Vagina (tissue), 2 donors: Measurements from ENCODE around the gene TRIO. TPM values are rescaled to one million over a fixed set of nuclear protein-coding genes. Genes with fewer than 3 reads are reported as not detected.

ENCODE experiments used
- DNase-seq, 2 donors: peaks; one replicate each; pipeline ENCODE4 v3.0.0-alpha.2; 2017; ENCODE audit errors: extremely low spot score in 2 of 2
- H3K27ac ChIP-seq: fragments of 200-600 bp; sonication (generic); one replicate; pipeline ENCODE4 v1.5.1; 2019
- H3K27me3 ChIP-seq: fragments of 200-600 bp; sonication (generic); one replicate; pipeline ENCODE4 v1.5.1; 2019
- H3K36me3 ChIP-seq, 2 donors: fragments of 200-600 bp; sonication (generic); one replicate each; pipeline ENCODE4 v1.5.1; 2017 to 2019
- H3K4me1 ChIP-seq: fragments of 200-600 bp; sonication (generic); one replicate; pipeline ENCODE4 v1.5.1; 2019
- H3K4me3 ChIP-seq, 2 donors: fragments of 200-600 bp; sonication (generic); 1 replicate in 1 of 2; 2 replicates in 1 of 2; pipeline ENCODE4 v1.5.1; 2016 to 2019
- H3K9me3 ChIP-seq: fragments of 200-600 bp; sonication (generic); one replicate; pipeline ENCODE4 v1.5.1; 2019
- CTCF ChIP-seq, 3 experiments: fragments of 450-650 bp in 2 of 3; fragments of 200-600 bp in 1 of 3; sonication (generic) in 1 of 3; IDR thresholded peaks; one replicate each; pipeline ENCODE4 v1.5.1; 2017 to 2019; ENCODE audit warnings: antibody characterized with exemption in 3 of 3, mild to moderate bottlenecking in 2 of 3, moderate library complexity in 2 of 3
- POLR2A ChIP-seq, 2 donors: fragments of 450-650 bp; IDR thresholded peaks; one replicate each; pipeline ENCODE4 v1.6.1; 2017; ENCODE audit warnings: antibody characterized with exemption in 2 of 2, mild to moderate bottlenecking in 2 of 2, moderate library complexity in 2 of 2
- POLR2AphosphoS5 ChIP-seq, 2 donors: sonication (generic); formaldehyde crosslinking; IDR thresholded peaks; one replicate each; pipeline ENCODE4 v1.9.0; 2017; ENCODE audit warnings: antibody characterized with exemption in 2 of 2, mild to moderate bottlenecking in 2 of 2, low read depth in 1 of 2; ENCODE audit not compliant: insufficient read depth in 1 of 2
- intact Hi-C: fragments of 100-400 bp; cut with DNase I; formaldehyde crosslinking; loops from one replicate; pipeline ENCODE4 v1.15.1; 2023
- total RNA-seq: library from RNA; depleted of rRNA; stranded (reverse); fragments of >200 nt; gene quantifications from one replicate; pipeline ENCODE4 v1.2.3, GENCODE V29; 2016

TRIO gene
- total RNA-seq, 1 donor from 2014 or later = 142 TPM

DNA sequence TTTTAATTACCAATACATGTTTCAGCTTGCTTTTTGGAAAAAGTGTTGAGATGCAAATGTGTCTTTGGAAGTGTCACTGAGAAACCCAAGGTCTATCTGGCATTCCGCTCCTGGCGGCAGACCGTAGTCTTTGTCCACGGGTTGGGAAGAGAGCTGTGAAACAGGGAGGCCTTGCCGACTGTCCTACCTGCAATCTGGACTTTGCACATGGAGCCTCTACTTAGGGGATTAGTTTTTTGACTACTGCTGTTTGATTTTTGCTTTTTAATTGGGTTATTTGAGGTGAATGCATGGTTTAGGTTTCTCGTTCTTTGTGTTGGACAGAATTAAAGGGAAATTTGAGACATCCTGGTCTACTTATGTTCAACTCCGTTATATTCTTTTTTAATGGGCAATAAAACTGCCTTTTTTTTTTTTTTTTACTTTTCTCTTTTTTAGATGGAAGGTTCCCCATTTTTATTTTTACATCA, 25.7 kb downstream of the TRIO start:
- no peaks in the 10 kb centered on the region for H3K36me3 ChIP-seq
- no peak for DNase-seq
- H3K4me1 ChIP-seq = peaks cover 35% of the 10 kb centered on the region
- TF ChIP-seq POLR2A (IDR thresholded peaks at IDR 0.05) (no peak), CTCF (IDR thresholded peaks at IDR 0.05) (no peak), POLR2AphosphoS5 (IDR thresholded peaks at IDR 0.05; ENCODE audit: insufficient read depth in 1 of 2, low read depth in 1 of 2) (no peak)
- no peak overlapping the region for H3K4me3 ChIP-seq
- no peaks in the 10 kb centered on the region for H3K9me3 ChIP-seq
- H3K27me3 ChIP-seq = no peaks in the 10 kb centered on the region
- H3K27ac ChIP-seq = no peak overlapping the region
- intact Hi-C loops = no loop called here

GRCh38 chr5:14171046-14171445, 27.9 kb downstream of the TRIO start:
- DNase-seq = no peak
- H3K27me3 ChIP-seq = no peaks in the 10 kb centered on the region
- intact Hi-C loops = no loop called here
- no peaks in the 10 kb centered on the region for H3K9me3 ChIP-seq
- TF ChIP-seq CTCF (IDR thresholded peaks at IDR 0.05) (no peak), POLR2A (IDR thresholded peaks at IDR 0.05) (no peak), POLR2AphosphoS5 (IDR thresholded peaks at IDR 0.05; ENCODE audit: insufficient read depth in 1 of 2, low read depth in 1 of 2) (no peak)
- H3K4me3 ChIP-seq = no peak overlapping the region
- H3K4me1 ChIP-seq = peaks cover 29% of the 10 kb centered on the region
- no peaks in the 10 kb centered on the region for H3K36me3 ChIP-seq
- no peak overlapping the region for H3K27ac ChIP-seq

- H3K27me3 ChIP-seq = no peaks in the 10 kb centered on the region
- H3K4me3 ChIP-seq = no peak overlapping the region
- no peak for DNase-seq
- no peaks in the 10 kb centered on the region for H3K9me3 ChIP-seq
- peaks cover 26% of the 10 kb centered on the region for H3K4me1 ChIP-seq
- no peaks in the 10 kb centered on the region for H3K36me3 ChIP-seq
- no peak for TF ChIP-seq POLR2A (IDR thresholded peaks at IDR 0.05)
- TF ChIP-seq CTCF (IDR thresholded peaks at IDR 0.05) = no peak
- TF ChIP-seq POLR2AphosphoS5 (IDR thresholded peaks at IDR 0.05; ENCODE audit: insufficient read depth in 1 of 2, low read depth in 1 of 2) = no peak
- H3K27ac ChIP-seq = no peak overlapping the region
- intact Hi-C loops = no loop called here
Measured at GRCh38 chr5:14171621-14172020, 28.5 kb downstream of the TRIO start.

DNA sequence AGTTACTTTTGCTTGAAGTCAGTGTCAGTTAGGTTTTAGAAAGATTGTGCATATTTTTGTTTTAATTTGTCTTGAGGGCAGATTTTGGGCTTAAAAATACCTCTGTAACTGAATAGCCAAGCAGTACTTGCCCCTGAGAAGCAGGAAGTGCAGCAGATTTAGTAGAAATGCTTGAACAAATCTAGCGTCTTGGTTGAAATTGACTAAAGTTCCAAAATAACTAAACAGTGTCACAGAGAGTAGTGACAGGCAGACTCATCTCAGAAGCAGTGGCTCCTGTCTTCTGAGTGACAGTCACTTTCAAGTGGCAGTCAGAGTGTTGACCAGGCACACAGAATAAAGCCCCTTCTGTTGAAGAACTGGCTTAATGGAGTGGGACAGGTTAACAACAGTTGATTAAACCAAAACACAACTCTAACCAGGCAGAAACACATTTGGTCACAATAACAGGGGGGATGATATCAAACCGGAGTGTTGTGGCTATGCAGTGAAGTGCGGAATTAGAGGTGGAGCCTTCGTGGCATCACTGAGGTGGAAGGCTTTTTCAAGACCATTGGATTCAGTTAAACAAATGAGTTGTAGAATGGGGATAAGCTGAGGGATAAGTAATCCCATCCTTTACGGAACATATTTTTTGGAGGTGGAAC, 29.1 kb downstream of the TRIO start:
- no peaks in the 10 kb centered on the region for H3K27me3 ChIP-seq
- no peak for DNase-seq
- H3K4me1 ChIP-seq = peaks cover 25% of the 10 kb centered on the region
- no peak for TF ChIP-seq CTCF (IDR thresholded peaks at IDR 0.05)
- TF ChIP-seq POLR2A (IDR thresholded peaks at IDR 0.05) = no peak
- TF ChIP-seq POLR2AphosphoS5 (IDR thresholded peaks at IDR 0.05; ENCODE audit: insufficient read depth in 1 of 2, low read depth in 1 of 2) = no peak
- H3K36me3 ChIP-seq = no peaks in the 10 kb centered on the region
- intact Hi-C loops = no loop called here
- H3K27ac ChIP-seq = no peak overlapping the region
- no peaks in the 10 kb centered on the region for H3K9me3 ChIP-seq
- H3K4me3 ChIP-seq = no peak overlapping the region

DNA sequence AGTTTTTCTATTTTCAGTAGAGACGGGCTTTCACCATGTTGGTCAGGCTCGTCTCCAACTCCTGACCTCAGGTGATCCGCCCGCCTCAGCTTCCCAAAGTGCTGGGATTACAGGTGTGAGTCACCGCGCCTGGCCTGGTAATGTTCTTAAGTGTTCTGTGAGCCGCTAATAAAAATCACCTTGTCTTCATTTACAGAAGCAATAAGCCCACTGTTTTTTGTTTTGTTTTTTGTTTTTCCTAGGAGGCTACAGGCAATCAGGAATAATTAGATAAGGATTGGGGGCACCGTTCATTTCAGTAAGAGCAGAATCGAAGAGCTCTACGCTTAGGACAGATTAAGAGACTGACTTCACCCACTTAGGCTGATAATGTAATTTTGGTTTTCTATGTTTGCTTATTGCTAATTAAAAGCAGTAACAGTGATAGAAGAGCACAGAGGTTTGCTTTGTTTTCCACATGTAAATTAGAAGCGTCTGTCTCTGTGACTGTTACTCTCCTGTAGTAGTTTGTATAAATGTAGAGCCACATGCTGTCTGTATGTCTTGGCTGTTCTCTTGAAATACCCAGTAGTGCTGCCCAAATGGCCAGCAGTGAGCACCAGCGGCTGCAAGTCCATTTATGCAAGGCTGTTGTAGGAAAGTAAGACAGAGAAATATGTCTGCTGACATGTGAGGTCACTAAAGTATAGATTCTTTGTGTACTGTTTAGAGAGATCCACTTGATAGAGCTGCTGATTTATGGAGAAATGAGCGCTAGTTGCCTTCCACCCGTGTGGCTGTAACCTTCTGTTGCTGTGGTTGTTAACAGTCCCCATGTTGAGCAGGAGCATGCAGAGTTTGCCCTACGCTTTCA, 30.5 kb downstream of the TRIO start:
- Histone ChIP-seq H3K4me1 (peaks cover 14% of the 10 kb centered on the region), H3K36me3 (no peaks in the 10 kb centered on the region), H3K27me3 (no peaks in the 10 kb centered on the region), H3K9me3 (no peaks in the 10 kb centered on the region), H3K27ac (no peak overlapping the region), H3K4me3 (no peak overlapping the region)
- no peak for DNase-seq
- TF ChIP-seq POLR2AphosphoS5 (IDR thresholded peaks at IDR 0.05; ENCODE audit: insufficient read depth in 1 of 2, low read depth in 1 of 2) = no peak
- TF ChIP-seq POLR2A (IDR thresholded peaks at IDR 0.05) = no peak
- no peak for TF ChIP-seq CTCF (IDR thresholded peaks at IDR 0.05)
- intact Hi-C loops = no loop called here
